ENCODE measurements around the gene C1orf159. TPM values are rescaled to one million over a fixed set of nuclear protein-coding genes. Genes with fewer than 3 reads are reported as not detected.

C1orf159 gene
- total RNA-seq, 1 experiment from 2014 or later: 32.4 TPM

DNA sequence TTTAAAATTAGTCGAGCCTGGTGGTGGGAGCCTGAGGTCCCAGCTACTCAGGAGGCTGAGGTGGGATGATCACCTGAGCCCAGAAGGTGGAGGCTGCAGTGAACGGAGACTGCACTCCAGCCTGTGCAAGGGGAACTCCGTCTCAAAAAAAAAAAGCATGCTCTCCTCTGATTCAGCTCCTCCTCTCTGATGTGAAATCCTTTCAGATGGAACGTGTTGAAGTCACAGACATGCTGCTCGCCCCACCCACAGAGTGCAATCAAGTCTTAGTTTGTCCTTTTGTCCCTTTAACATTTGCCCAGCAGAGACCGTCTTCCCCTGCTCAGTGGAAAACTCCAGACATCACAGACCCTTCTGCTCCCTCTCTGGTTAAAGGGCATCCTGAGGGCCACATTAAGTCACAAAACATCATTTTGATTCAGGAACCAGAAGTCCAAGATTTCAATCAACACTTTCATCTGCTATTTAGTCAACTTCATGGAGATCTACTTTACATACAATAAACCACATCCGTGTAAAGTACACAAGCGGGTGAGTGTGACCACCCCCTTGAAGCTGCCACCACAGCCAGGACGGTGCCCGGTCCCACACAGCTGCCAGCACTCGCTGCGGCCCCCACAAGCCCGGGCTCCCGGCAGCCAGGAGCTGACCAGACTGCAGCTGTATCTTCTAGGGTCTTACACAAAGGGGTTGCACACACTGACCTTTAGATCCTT is 22.8 kb downstream of the C1orf159 start:
- H3K4me1 Mint-ChIP-seq (ENCODE audit: low read depth, unreplicated experiment): no peaks in the 10 kb centered on the region
- no peak for DNase-seq
- H3K27me3 Mint-ChIP-seq (ENCODE audit: unreplicated experiment): no peaks in the 10 kb centered on the region
- CTCF ChIA-PET: no interaction called here
- no TSS peak for BruUV-seq (replicated peaks)
- peaks cover 31% of the 10 kb centered on the region for H3K36me3 Mint-ChIP-seq (ENCODE audit: insufficient read depth, unreplicated experiment)
- no peaks in the 10 kb centered on the region for H3K9me3 Mint-ChIP-seq (ENCODE audit: low read depth, unreplicated experiment)
- intact Hi-C loops (cut with micrococcal nuclease; ENCODE audit: unreplicated experiment): no loop called here
- no peak overlapping the region for H3K27ac Mint-ChIP-seq (ENCODE audit: unreplicated experiment)
- no peak for TF ChIP-seq CTCF (IDR thresholded peaks at IDR 0.05; ENCODE audit: unreplicated experiment)
- H3K4me3 Mint-ChIP-seq (ENCODE audit: low read depth, unreplicated experiment): no peak overlapping the region

DNA sequence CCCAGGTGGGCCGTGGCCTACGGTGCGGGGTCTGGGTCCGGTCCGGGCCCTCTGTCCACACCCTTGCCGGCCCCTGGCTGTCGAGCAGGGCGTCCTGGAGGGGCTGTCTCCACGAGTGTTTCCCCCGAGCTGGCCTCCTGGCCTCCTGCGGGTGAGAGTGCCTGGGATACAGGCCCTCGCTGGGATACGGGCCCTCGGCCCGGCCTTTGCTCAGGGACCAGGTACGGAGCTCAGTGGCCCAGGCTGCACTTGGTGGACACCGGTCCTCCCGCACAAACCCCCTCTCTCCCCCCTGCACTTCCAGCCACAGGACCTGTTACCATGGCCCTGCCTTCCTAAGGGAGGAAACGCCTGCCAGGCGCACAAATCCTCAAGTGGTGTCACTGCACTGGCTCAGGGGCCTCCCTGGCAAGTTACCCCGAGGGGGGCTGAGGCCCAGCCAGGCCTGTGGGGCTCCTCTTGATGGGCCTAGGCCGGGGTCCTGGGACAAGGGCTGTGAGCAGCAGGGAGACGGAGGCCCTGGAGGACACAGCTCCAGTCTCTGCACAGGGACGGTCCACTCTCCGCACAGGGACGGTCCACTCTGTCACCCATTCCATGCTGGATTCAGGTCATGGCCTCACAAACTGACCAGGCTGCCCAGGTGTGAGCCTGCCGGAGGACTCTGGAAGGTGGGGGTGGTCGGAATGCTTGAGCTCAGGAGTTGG is 23.6 kb downstream of the C1orf159 start:
- intact Hi-C loops (cut with micrococcal nuclease; ENCODE audit: unreplicated experiment): no loop called here
- Mint-ChIP-seq H3K27ac (ENCODE audit: unreplicated experiment) (no peak overlapping the region), H3K4me1 (ENCODE audit: low read depth, unreplicated experiment) (no peaks in the 10 kb centered on the region), H3K9me3 (ENCODE audit: low read depth, unreplicated experiment) (no peaks in the 10 kb centered on the region), H3K4me3 (ENCODE audit: low read depth, unreplicated experiment) (no peak overlapping the region), H3K36me3 (ENCODE audit: insufficient read depth, unreplicated experiment) (peaks cover 24% of the 10 kb centered on the region), H3K27me3 (ENCODE audit: unreplicated experiment) (no peaks in the 10 kb centered on the region)
- no peak for TF ChIP-seq CTCF (IDR thresholded peaks at IDR 0.05; ENCODE audit: unreplicated experiment)
- BruUV-seq (replicated peaks): no TSS peak
- DNase-seq: no peak
- CTCF ChIA-PET: no interaction called here

- TF ChIP-seq CTCF (IDR thresholded peaks at IDR 0.05; ENCODE audit: unreplicated experiment): no peak
- Mint-ChIP-seq H3K27me3 (ENCODE audit: unreplicated experiment) (no peaks in the 10 kb centered on the region), H3K9me3 (ENCODE audit: low read depth, unreplicated experiment) (no peaks in the 10 kb centered on the region), H3K4me3 (ENCODE audit: low read depth, unreplicated experiment) (no peak overlapping the region), H3K27ac (ENCODE audit: unreplicated experiment) (no peak overlapping the region), H3K36me3 (ENCODE audit: insufficient read depth, unreplicated experiment) (peaks cover 30% of the 10 kb centered on the region), H3K4me1 (ENCODE audit: low read depth, unreplicated experiment) (no peaks in the 10 kb centered on the region)
- CTCF ChIA-PET: no interaction called here
- BruUV-seq (replicated peaks): no TSS peak
- intact Hi-C loops (cut with micrococcal nuclease; ENCODE audit: unreplicated experiment): no loop called here
- DNase-seq: no peak
These were observed 24.3 kb downstream of the C1orf159 start for GRCh38 chr1:1091344-1092148.

DNA sequence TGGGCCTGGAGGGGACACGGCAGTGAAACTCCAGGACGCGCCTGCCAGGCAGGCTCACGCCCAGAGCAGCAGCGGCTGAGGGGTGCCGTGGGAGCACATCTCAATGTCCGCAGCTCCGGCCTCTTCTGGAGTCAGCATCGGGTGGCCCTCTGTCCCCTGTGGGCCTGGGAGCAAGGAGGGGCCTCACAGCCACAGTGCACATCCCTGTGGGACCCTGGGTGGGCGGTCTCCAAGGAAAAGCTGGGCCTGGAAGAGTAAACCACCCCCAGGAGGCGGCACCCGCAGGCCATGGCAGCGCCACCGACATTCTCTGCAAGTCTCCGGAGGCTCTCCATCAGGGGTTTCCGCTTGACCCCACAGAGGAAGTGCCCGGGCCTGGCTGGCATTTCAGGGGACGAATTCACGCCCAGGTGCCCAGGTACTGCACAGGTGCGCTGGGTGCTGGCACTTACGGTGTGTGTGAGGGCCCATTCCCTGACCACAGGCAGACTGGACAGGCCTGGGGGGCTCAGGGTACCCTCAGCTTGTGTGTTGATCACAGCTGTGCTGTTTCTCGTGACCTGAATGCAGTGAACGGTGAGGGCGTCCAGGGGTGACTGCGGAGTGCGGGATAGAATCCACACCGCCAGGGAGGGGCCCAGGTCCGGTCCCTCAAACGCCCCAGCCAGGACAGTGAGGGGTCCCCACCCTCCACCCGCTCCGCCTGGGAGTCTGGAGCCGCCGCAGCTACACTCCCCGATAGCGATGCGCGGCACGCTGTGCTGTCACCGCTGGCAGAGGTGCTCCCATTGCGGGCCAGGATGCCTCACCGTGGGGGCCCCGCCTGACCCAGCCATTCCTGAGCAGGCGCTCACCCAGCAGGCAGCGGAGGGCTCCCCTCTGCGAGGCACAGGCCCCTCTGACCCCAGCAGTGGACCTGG is 25.2 kb downstream of the C1orf159 start:
- Mint-ChIP-seq H3K4me1 (ENCODE audit: low read depth, unreplicated experiment) (no peaks in the 10 kb centered on the region), H3K27me3 (ENCODE audit: unreplicated experiment) (no peaks in the 10 kb centered on the region), H3K9me3 (ENCODE audit: low read depth, unreplicated experiment) (no peaks in the 10 kb centered on the region), H3K27ac (ENCODE audit: unreplicated experiment) (no peak overlapping the region), H3K36me3 (ENCODE audit: insufficient read depth, unreplicated experiment) (peaks cover 30% of the 10 kb centered on the region), H3K4me3 (ENCODE audit: low read depth, unreplicated experiment) (no peak overlapping the region)
- DNase-seq: no peak
- intact Hi-C loops (cut with micrococcal nuclease; ENCODE audit: unreplicated experiment): no loop called here
- CTCF ChIA-PET: no interaction called here
- no peak for TF ChIP-seq CTCF (IDR thresholded peaks at IDR 0.05; ENCODE audit: unreplicated experiment)
- BruUV-seq (replicated peaks): no TSS peak

Measured in Calu3 (cell line).